Gastrocnemius medialis (tissue), 4 donors: ENCODE results near the gene SSBP2. TPM values are rescaled to one million over a fixed set of nuclear protein-coding genes. Genes with fewer than 3 reads are reported as not detected.

Experiments used
- ATAC-seq, 2 donors: fragments of 150-250 bp; one replicate each; pipeline ENCODE4 v1.9.1; 2016
- DNase-seq, 2 donors: peaks; one replicate each; pipeline ENCODE4 v3.0.0-alpha.2; 2019
- H3K27ac ChIP-seq, 4 donors: fragments of 200-600 bp; sonication (generic); 1 replicate in 1 of 4; 2 replicates in 3 of 4; pipeline ENCODE4 v1.5.1; 2016 to 2018; ENCODE audit warnings: mild to moderate bottlenecking in 2 of 4, moderate library complexity in 1 of 4
- H3K27me3 ChIP-seq, 3 donors: fragments of 200-600 bp; sonication (generic) in 2 of 3; 1 replicate in 1 of 3; 2 replicates in 2 of 3; pipeline versions ENCODE4 v1.5.1 to v1.6.0; 2016 to 2019; ENCODE audit warnings: mild to moderate bottlenecking in 1 of 3, moderate library complexity in 1 of 3
- H3K36me3 ChIP-seq, 2 donors: fragments of 200-600 bp; sonication (generic) in 1 of 2; one replicate each; pipeline ENCODE4 v1.5.1; 2017 to 2018
- H3K4me1 ChIP-seq, 2 donors: fragments of 200-600 bp; sonication (generic) in 1 of 2; one replicate each; pipeline ENCODE4 v1.5.1; 2016 to 2017; ENCODE audit warnings: mild to moderate bottlenecking in 2 of 2
- H3K4me3 ChIP-seq, 4 donors: fragments of 200-600 bp; sonication (generic) in 3 of 4; 1 replicate in 1 of 4; 2 replicates in 3 of 4; pipeline ENCODE4 v1.5.1; 2016 to 2019; ENCODE audit warnings: mild to moderate bottlenecking in 2 of 4
- H3K9me3 ChIP-seq, 3 donors: fragments of 200-600 bp; sonication (generic) in 2 of 3; 1 replicate in 1 of 3; 2 replicates in 2 of 3; pipeline ENCODE4 v1.5.1; 2016 to 2019
- CTCF ChIP-seq, 5 experiments: fragments of 450-650 bp in 3 of 5; fragments of 200-600 bp in 2 of 5; sonication (generic) in 2 of 5; IDR thresholded peaks in 4 of 5; conservative IDR thresholded peaks in 1 of 5; 1 replicate in 4 of 5; 2 replicates in 1 of 5; pipeline ENCODE4 v1.5.1; 2016 to 2019; ENCODE audit warnings: antibody characterized with exemption in 5 of 5, mild to moderate bottlenecking in 3 of 5, moderate library complexity in 3 of 5
- POLR2A ChIP-seq, 2 donors: fragments of 450-650 bp; IDR thresholded peaks; one replicate each; pipeline ENCODE4 v1.6.1; 2017; ENCODE audit warnings: antibody characterized with exemption in 2 of 2, mild to moderate bottlenecking in 2 of 2, moderate library complexity in 2 of 2
- in situ Hi-C, 4 donors: fragments of 200-750 bp; cut with MboI; loops; one replicate each; pipeline versions ENCODE4 v1.15.0 to v1.8.0; 2017; ENCODE audit warnings: low sequenced_read_pairs in 4 of 4
- intact Hi-C: fragments of 100-400 bp; cut with DNase I; formaldehyde crosslinking; loops from one replicate; pipeline ENCODE4 v1.15.1; 2023; ENCODE audit warnings: low total_unique reads
- total RNA-seq, 4 donors: library from RNA; depleted of rRNA; stranded (reverse); fragments of >200 nt; gene quantifications; one replicate each; pipeline versions ENCODE4 v1.1.0 to v1.2.3, GENCODE V29; 2016

Gene SSBP2
- total RNA-seq, 4 donors from 2014 or later: 30.4 to 66.5 (median 40.5) TPM

- intact Hi-C loops: loop anchor here (1.0 to 5.0 kb wide), 6 partner anchors 37 to 417 kb away; partner anchors contain the start of gene ATG10
These were observed 439 bp downstream of the SSBP2 start for GRCh38 chr5:81750308-81751008.

GRCh38 chr5:81749561-81750307 is 1.2 kb downstream of the SSBP2 start:
- TF ChIP-seq POLR2A (IDR thresholded peaks at IDR 0.05): peak in 1 of 2 donors; percentile 19
- TF ChIP-seq CTCF (IDR thresholded peaks at IDR 0.05 in 4 of 5, conservative IDR thresholded peaks at IDR 0.05 in 1 of 5): no peak
- Histone ChIP-seq H3K9me3 (no peaks in the 10 kb centered on the region), H3K4me1 (peaks cover 44 to 52% of the 10 kb centered on the region in 2 donors), H3K27ac (peak overlapping the region; percentile 78 to 96 (median 82)), H3K4me3 (peak overlapping the region; percentile 57 to 81 (median 63)), H3K27me3 (no peaks in the 10 kb centered on the region), H3K36me3 (no peaks in the 10 kb centered on the region)
- ATAC-seq (no peak), DNase-seq (peak in 1 of 2 donors; percentile 20)
- in situ Hi-C loops (loop anchor here (5.0 to 25.0 kb wide), 12 partner anchors 38 to 413 kb away; partner anchors contain the start of gene ATG10 (in 3 of the 4)), intact Hi-C loops (loop anchor here (5.0 kb wide), 3 partner anchors 223 to 418 kb away; partner anchors contain the start of gene ATG10)

More at GRCh38 chr5:81750308-81751008, 439 bp downstream of the SSBP2 start:
- TF ChIP-seq POLR2A (IDR thresholded peaks at IDR 0.05): no peak
- TF ChIP-seq CTCF (IDR thresholded peaks at IDR 0.05 in 4 of 5, conservative IDR thresholded peaks at IDR 0.05 in 1 of 5): no peak
- Histone ChIP-seq H3K4me1 (peaks cover 44 to 59% of the 10 kb centered on the region in 2 donors), H3K36me3 (no peaks in the 10 kb centered on the region), H3K27me3 (no peaks in the 10 kb centered on the region), H3K4me3 (peak overlapping the region; percentile 70 to 82 (median 81)), H3K27ac (peak overlapping the region; percentile 86 to 99 (median 98)), H3K9me3 (no peaks in the 10 kb centered on the region)
- ATAC-seq (peak in 1 of 2 donors; percentile 11), DNase-seq (no peak)
- in situ Hi-C loops: loop anchor here (5.0 to 25.0 kb wide), 6 partner anchors 37 to 412 kb away; partner anchors contain the start of gene ATG10 (in 1 of the 4)

- in situ Hi-C loops: loop anchor here (5.0 to 25.0 kb wide), 6 partner anchors 213 to 324 kb away; partner anchors contain the start of gene ATG10 (in 2 of the 4)
- peaks cover 39 to 47% of the 10 kb centered on the region in 2 donors for H3K4me1 ChIP-seq
- no peak for DNase-seq
These were observed 1.7 kb downstream of the SSBP2 start for GRCh38 chr5:81749192-81749560.

More at GRCh38 chr5:81749192-81749560, 1.7 kb downstream of the SSBP2 start:
- Histone ChIP-seq H3K27me3 (no peaks in the 10 kb centered on the region), H3K27ac (peak overlapping the region; percentile 78 to 96 (median 82)), H3K36me3 (no peaks in the 10 kb centered on the region), H3K9me3 (no peaks in the 10 kb centered on the region), H3K4me3 (peak overlapping the region; percentile 57 to 81 (median 63))
- no peak for ATAC-seq
- TF ChIP-seq POLR2A (IDR thresholded peaks at IDR 0.05) (no peak), CTCF (IDR thresholded peaks at IDR 0.05 in 4 of 5, conservative IDR thresholded peaks at IDR 0.05 in 1 of 5) (no peak)
- intact Hi-C loops: no loop called here
